ENCODE measurements around the gene CDKN1C. TPM values are rescaled to one million over a fixed set of nuclear protein-coding genes. Genes with fewer than 3 reads are reported as not detected.

The CDKN1C gene
- total RNA-seq, 1 donor from 2014 or later = 27.7 TPM

DNA sequence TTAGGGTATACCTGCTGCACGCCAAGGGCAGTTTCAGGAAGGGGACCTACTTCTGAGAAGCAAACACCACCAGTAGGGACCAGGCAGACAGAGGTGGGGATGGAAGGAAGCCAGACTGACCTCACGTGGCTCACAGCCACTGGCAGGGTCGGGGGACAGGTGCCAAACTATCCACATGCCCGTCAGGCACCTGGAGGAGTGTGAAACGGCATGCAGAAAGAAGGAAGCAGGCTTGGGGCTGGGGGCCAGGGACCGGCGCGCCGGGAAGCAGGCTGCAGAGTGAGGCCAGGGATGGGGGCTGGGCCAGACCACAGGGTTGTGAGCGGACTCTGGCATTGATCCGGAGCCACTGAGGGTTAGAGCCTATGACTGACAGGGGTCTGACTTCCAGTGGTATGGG, 47.5 kb downstream of the CDKN1C start:
- H3K4me3 ChIP-seq (ENCODE audit: low read depth, low read length) = no peak overlapping the region
- no peak for TF ChIP-seq CTCF (conservative IDR thresholded peaks at IDR 0.05; ENCODE audit: low read depth, low read length)
- DNase-seq (ENCODE audit: low read depth) = no peak

DNA sequence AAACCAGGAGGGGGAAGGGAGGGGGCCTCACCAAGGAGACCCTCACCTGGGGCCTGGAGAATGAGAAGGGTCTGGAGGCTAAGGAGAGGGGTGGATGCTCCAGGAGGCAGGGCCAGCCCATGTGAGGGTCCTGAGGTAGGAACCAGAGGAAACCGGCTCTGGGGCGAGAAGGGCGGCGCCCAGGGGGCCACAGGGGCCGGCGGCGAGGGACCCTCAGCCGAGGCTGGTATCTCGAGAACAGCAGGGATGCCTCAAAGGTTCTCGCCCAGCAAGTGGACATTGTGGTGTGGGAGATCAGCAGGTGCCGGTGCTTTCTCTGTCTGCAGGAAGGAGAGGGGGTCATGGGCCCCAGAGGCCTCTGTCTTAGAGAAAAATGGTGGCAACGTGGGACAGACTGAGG, 47.9 kb downstream of the CDKN1C start:
- no peak overlapping the region for H3K4me3 ChIP-seq (ENCODE audit: low read depth, low read length)
- TF ChIP-seq CTCF (conservative IDR thresholded peaks at IDR 0.05; ENCODE audit: low read depth, low read length) = no peak
- DNase-seq (ENCODE audit: low read depth) = no peak

GRCh38 chr11:2837096-2837601, 48.4 kb downstream of the CDKN1C start:
- H3K4me3 ChIP-seq (ENCODE audit: low read depth, low read length) = no peak overlapping the region
- no peak for TF ChIP-seq CTCF (conservative IDR thresholded peaks at IDR 0.05; ENCODE audit: low read depth, low read length)
- DNase-seq (ENCODE audit: low read depth) = no peak

GRCh38 chr11:2836315-2837095, 49.1 kb downstream of the CDKN1C start:
- DNase-seq (ENCODE audit: low read depth) = no peak
- H3K4me3 ChIP-seq (ENCODE audit: low read depth, low read length) = no peak overlapping the region
- no peak for TF ChIP-seq CTCF (conservative IDR thresholded peaks at IDR 0.05; ENCODE audit: low read depth, low read length)

GRCh38 chr11:2835751-2836150, 49.8 kb downstream of the CDKN1C start:
- TF ChIP-seq CTCF (conservative IDR thresholded peaks at IDR 0.05; ENCODE audit: low read depth, low read length) = no peak
- DNase-seq (ENCODE audit: low read depth) = no peak
- H3K4me3 ChIP-seq (ENCODE audit: low read depth, low read length) = no peak overlapping the region

- no peak for DNase-seq (ENCODE audit: low read depth)
Observed at GRCh38 chr11:2835296-2835695, 50.3 kb downstream of the CDKN1C start.

More at GRCh38 chr11:2835296-2835695, 50.3 kb downstream of the CDKN1C start:
- H3K4me3 ChIP-seq (ENCODE audit: low read depth, low read length) = no peak overlapping the region
- no peak for TF ChIP-seq CTCF (conservative IDR thresholded peaks at IDR 0.05; ENCODE audit: low read depth, low read length)

Measured in epithelial cell of proximal tubule (primary cell).